CD4-positive, alpha-beta T cell treated with Interleukin-15 for 1 hour (primary cell): Measurements from ENCODE around the gene CSAG2.
"Not testable (repeated sequence)": the region's sequence is repeated elsewhere in the genome, so short reads cannot be mapped to it uniquely, and the experiment has no call there.

Experiments
- DNase-seq: peaks from one replicate; pipeline ENCODE4 v3.0.0-alpha.2; 2020

Gene CSAG2

GRCh38 chrX:152709173-152709572 lies at the start of gene CSAG2:
Gene CSAG2 (minus strand): TSS chrX:152709273. CDS start chrX:152709112, 161 bp downstream.
- not testable (repeated sequence) for DNase-seq

- DNase-seq: not testable (repeated sequence)
Observed at GRCh38 chrX:152754871-152755270, 45.8 kb upstream of the CSAG2 start.

DNA sequence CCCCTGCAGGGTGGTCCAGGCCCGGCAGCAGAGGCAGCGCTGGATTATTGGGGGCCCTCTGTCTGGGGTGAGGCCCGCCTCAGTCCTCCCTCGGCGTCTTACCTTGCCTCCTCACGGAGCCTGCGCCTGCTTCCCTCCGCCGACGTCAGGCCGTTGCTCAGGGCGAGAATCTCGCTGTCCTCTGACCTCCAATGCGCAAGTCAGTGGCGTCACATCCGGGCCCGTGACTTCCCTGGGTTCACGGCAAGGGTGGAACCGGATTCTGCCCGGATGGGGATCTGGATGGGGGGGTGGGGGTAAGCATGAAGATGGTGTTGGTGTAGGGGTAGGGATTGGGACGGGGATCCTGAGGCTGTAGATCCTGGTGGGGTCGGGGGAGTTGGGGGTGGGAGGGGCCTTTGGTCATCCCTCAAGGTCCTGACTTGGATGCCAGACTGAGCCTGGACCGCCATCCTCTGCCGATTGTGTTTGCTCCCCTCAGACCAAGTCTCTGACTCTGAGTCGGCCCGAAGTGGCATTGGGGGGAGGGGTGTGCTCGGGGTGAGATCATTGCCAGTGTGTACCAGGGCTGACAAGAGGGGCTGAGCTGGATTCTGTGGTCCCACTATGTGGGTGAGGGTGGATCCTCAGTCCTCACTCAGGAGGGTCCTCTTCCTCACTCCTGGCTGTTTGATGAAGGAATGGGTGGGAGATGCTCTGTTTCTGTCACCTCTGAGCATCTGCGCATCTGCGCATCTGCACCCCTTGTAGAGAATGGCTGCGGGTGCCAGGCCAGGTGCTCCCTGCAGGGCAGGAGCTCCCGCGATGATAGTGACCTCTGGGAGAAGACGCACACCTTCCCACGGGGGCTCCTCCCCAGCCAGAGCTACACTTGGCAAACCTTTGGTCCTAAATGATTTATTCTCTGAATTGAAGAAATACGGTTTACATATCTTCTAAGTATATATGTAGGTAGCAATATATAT lies 44.9 kb upstream of the CSAG2 start, which contains the start of gene MAGEA2:
MAGEA2 (minus strand) TSS at position 157 of the 965 bp plus-strand sequence. CDS start 2,479 bp downstream, outside the sequence.
- DNase-seq: not testable (repeated sequence)

DNA sequence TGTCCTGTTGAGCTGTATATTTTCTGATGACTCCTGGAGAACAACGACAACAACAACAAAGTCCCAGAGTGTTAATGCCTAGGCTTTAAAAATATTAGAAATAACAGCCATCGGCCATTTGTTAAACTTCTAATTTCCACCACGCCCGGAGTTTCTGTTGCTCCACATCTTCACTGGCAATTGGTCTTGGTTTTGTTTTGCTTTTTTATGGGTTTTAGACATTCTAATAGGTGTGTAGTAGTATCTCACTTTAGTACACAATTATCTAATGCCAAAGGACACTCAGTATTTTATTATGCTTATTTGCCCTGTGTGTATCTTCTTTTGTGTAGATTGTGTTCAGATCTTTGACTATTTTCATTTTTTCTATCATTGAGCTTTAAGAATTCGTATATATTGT lies 29.5 kb upstream of the CSAG2 start:
- no peak for DNase-seq

- not testable (repeated sequence) for DNase-seq
Observed at GRCh38 chrX:152736528-152736927, 27.5 kb upstream of the CSAG2 start.

DNA sequence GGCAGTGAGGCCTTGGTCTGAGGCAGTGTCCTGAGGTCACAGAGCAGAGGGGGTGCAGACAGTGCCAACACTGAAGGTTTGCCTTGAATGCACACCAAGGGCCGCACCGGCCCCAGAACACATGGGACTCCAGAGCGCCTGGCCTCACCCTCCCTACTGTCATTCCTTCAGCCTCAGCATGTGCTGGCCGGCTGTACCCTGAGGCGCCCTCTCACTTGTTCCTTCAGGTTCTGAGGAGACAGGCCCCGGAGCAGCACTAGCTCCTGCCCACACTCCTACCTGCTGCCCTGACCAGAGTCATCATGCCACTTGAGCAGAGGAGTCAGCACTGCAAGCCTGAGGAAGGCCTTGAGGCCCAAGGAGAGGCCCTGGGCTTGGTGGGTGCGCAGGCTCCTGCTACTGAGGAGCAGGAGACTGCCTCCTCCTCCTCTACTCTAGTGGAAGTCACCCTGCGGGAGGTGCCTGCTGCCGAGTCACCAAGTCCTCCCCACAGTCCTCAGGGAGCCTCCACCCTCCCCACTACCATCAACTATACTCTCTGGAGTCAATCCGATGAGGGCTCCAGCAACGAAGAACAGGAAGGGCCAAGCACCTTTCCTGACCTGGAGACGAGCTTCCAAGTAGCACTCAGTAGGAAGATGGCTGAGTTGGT lies 26.9 kb upstream of the CSAG2 start:
- no peak for DNase-seq

DNA sequence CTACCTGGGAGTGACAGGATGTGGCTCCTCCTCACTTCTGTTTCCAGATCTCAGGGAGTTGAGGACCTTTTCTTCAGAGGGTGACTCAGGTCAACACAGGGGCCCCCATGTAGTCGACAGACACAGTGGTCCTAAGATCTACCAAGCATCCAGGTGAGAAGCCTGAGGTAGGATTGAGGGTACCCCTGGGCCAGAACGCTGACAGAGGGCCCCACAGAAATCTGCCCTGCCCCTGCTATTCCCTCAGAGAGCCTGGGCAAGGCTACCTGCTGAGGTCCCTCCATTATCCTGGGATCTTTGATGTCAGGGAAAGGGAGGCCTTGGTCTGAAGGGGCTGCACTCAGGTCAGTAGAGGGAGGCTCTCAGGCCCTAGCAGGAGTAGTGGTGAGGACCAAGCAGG lies 26.0 kb upstream of the CSAG2 start:
- DNase-seq: no peak

DNA sequence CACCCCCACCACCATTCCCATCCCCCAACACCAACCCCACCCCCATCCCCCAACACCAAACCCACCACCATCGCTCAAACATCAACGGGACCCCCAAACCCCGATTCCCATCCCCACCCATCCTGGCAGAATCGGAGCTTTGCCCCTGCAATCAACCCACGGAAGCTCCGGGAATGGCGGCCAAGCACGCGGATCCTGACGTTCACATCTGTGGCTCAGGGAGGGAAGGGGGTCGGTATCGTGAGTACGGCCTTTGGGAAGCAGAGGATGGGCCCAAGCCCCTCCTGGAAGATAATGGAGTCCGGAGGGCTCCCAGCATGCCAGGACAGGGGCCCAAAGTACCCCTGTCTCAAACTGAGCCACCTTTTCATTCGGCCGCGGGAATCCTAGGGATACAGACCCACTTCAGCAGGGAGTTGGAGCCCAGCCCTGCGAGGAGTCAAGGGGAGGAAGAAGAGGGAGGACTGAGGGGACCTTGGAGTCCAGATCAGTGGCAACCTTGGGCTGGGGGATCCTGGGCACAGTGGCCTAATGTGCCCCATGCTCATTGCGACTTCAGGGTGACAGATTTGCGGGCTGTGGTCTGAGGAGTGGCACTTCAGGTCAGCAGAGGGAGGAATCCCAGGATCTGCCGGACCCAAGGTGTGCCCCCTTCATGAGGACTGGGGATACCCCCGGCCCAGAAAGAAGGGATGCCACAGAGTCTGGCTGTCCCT lies 25.2 kb upstream of the CSAG2 start:
- DNase-seq: not testable (repeated sequence)

GRCh38 chrX:152733261-152733975 lies 24.3 kb upstream of the CSAG2 start, which contains the start of the genes CSAG1 and MAGEA12:
Gene CSAG1 (minus strand): TSS chrX:152733721. CDS start chrX:152732460, 1,261 bp downstream.
Gene MAGEA12 (plus strand): TSS chrX:152733757. CDS start chrX:152736162, 2,405 bp downstream.
- DNase-seq: no peak

- no peak for DNase-seq
Observed at GRCh38 chrX:152725409-152725808, 16.3 kb upstream of the CSAG2 start.

- not testable (repeated sequence) for DNase-seq
Observed at GRCh38 chrX:152713815-152714787, 5.0 kb upstream of the CSAG2 start, which contains the start of gene MAGEA2B. Gene MAGEA2B (plus strand): TSS chrX:152714628. CDS start chrX:152717107, 2,479 bp downstream.

DNA sequence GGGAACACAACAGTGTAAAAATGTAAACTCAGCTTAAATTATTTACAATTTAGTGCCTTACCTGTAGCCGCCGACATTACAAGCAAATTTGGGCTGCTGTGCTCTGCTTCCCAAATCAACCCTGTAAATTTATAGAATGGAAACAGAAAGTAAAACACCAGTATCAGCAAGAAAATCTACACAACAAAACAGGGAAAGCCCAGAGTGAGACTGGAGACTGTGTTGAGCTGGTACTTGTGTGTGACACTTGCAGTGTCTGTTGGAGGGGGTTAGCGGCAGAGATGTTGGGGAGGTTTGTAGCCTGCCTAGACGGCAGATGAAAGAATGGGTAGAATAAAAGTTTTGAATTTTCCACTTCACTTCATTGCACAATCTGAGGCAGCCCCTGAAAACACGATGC lies 4.1 kb upstream of the CSAG2 start:
- DNase-seq: not testable (repeated sequence)

DNA sequence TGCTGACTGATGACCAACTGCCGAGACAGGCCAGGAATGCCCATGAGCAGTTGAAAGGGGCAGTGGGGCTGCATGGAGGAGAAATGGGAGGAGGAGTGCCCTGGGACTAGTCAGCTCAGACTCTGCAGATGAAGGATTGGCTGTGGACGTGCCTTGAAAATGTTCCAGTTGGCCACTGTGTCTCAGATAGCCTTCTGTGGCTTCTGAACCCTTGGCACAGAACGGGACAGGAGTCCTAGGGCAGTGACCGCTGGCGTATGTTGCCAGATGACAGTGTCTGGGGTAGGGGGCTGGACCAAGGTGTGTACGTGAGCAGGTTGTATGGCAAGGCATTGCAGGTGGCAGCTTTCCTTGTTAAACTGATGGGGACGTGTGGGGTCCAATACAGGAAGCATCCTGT lies 2.6 kb downstream of the CSAG2 start:
- DNase-seq: not testable (repeated sequence)

- DNase-seq: peak; percentile 16
Observed at GRCh38 chrX:152700390-152700789, 8.7 kb downstream of the CSAG2 start.

DNA sequence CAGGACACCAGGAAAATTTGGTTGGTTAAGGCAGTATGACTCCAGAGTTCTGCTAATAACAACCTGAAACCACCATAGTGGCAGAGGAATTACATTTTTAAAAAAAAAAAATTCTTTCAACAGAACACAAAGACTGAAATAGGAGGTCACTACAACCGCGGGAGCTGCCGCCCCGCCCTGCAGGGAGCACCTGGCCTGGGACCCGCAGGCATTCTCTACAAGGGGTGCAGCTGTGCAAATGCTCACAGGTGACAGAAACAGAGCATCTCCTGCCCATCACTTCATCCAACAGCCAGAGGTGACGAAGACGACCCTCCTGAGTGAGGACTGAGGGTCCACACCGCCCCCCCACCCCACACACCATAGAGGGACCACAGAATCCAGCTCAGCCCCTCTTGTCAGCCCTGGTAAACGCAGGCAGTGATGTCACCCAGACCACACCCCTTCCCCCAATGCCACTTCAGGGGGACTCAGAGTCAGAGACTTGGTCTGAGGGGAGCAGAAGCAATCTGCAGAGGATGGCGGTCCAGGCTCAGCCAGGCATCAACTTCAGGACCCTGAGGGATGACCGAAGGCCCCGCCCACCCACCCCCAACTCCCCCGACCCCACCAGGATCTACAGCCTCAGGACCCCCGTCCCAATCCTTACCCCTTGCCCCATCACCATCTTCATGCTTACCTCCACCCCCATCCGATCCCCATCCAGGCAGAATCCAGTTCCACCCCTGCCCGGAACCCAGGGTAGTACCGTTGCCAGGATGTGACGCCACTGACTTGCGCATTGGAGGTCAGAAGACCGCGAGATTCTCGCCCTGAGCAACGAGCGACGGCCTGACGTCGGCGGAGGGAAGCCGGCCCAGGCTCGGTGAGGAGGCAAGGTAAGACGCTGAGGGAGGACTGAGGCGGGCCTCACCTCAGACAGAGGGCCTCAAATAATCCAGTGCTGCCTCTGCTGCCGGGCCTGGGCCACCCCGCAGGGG lies 10.8 kb downstream of the CSAG2 start, which contains the start of gene MAGEA3:
MAGEA3 (plus strand) TSS at position 843 of the 980 bp plus-strand sequence. CDS start 2,039 bp downstream, outside the sequence.
- not testable (repeated sequence) for DNase-seq

GRCh38 chrX:152681012-152681411 lies 28.1 kb downstream of the CSAG2 start:
- DNase-seq: not testable (repeated sequence)

GRCh38 chrX:152674652-152675051 lies 34.4 kb downstream of the CSAG2 start:
- not testable (repeated sequence) for DNase-seq

DNA sequence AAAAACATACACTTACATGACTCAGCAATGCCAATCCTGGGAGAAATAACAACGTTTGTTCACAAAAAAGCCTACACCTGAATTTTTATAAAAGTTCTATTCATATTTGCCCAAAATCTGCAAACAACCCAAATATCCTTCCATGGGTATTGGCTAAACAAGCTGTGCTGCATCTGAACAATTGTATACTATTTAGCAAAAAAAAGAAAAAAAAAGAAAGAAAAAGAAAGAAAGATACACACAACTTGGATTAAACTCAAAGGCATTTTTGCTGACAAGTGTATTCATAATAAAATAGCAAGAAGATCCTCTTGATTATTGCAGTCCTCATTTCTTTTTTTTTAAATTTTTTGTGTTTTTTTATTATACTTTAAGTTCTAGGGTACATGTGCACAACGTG lies 34.9 kb downstream of the CSAG2 start:
- DNase-seq: no peak

DNA sequence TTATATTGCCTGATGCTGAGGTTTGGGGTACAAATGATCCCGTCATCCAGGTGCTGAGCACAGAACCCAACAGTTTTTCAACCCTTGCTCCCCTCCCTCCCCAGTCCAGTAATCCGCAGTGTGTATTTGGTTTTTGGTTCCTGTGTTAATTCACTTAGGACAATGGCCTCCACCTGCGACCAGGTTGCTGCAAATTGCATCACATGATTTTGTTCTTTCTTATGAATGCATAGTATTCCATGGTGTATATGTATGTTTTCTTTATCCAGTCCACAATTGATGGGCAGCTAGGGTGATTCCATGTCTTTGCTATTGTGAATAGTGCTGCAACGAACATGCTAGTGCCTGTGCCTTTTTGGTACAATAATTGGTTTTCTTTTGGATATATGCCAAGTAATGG lies 46.0 kb downstream of the CSAG2 start:
- DNase-seq: no peak
